Nucleus accumbens (tissue), 56 donors: ENCODE data around the gene CYP2J2.
A peak's percentile ranks its signal among the peaks of the same experiment; 100 is the strongest.
"Not testable (repeated sequence)": the region's sequence is repeated elsewhere in the genome, so short reads cannot be mapped to it uniquely, and the experiment has no call there.

Source experiments
- DNase-seq, 56 donors: peaks; one replicate each; lab custom pipeline; 2025; lab: John Stamatoyannopoulos, UW

Gene CYP2J2, protein sequence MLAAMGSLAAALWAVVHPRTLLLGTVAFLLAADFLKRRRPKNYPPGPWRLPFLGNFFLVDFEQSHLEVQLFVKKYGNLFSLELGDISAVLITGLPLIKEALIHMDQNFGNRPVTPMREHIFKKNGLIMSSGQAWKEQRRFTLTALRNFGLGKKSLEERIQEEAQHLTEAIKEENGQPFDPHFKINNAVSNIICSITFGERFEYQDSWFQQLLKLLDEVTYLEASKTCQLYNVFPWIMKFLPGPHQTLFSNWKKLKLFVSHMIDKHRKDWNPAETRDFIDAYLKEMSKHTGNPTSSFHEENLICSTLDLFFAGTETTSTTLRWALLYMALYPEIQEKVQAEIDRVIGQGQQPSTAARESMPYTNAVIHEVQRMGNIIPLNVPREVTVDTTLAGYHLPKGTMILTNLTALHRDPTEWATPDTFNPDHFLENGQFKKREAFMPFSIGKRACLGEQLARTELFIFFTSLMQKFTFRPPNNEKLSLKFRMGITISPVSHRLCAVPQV

DNA sequence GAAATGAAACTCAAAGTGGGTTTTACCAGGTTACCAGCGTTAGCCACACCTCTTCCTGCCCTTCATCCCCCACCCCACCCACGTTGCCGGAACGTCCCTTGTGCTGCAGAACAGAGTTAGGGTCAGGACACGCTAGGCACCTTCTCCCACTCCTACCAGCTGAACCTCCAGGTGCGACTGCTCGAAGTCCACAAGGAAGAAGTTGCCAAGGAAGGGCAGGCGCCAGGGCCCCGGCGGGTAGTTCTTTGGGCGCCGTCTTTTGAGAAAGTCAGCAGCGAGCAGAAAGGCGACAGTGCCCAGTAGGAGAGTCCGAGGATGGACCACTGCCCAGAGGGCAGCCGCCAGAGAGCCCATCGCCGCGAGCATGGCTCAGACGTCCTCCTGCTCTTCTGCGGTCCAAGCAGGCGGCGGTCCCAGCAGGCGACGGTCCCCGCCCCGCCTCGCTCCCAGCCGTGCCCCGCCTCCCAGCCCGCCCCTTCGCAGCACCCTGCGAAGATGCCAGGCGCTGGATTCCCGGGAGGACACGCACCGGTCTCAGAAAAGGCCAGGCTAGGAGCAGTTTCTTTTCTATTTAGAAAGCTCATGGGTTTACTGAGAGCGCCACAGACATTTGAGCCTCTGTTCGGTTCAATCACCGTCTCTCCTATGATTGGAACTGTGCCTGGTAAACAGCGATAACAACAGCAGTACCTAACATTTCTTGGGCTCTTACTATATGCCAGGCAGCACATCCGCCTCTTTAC is at the start of gene CYP2J2:
TSS of gene CYP2J2 (minus strand) at position 393 of the 743 bp plus-strand sequence. CDS start at position 366, 27 bp downstream.
- peak in 54 of 56 donors; percentile 15 to 87 (median 73) for DNase-seq

DNA sequence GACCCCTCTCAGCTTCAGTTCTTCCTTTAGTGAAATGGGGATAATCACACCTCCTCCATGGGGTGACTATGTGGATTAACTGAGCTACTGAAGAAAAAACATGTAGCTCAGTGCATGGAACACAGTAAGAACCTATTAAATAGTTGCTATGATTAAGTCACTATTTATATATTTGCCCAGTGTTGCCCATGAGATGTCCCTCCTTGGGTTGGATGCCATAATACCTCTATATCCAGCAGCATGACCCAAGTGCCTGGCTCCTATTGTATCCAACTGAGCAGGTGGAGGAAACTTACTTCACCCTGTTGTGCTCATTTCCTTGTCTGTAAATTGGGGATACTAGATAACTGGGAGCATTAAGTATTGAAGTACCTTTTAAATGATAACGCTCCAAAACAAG is 47.1 kb upstream of the CYP2J2 start:
- no peak for DNase-seq

DNA sequence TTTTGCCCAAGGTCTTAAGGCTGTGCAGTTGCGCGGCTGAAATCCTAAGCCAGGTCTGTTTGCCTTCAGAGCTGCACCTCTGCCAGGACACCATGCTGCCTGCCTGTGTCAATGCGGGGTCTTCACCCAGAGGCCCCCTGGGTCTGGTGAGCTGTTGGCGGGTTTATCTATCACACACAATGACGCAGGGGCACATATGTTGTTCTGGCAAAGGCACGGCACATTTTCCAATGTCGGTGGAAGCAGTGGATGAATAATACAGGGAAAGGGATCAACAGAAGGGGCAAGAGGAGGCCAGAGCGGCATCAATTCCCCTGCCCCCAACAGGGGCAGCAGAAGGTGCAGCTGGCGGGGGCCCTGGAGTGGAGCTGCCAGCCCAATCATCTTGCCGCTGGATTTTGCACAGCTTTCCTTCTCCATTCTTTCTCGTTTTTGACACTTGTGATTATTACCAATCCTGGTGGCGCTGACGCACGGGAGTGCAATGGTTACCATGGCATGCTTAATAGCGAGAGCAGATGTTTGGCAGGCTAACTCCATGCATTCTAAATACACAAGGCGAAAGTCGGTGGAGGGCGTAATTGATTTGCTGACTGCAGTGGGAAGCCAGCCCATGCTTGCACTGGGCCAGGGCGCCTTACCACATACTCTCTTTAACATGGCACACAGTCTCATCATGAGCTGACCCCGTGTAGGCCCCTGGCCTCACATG is 45.8 kb upstream of the CYP2J2 start:
- peak in 21 of 56 donors; percentile 2 to 39 (median 11) for DNase-seq

GRCh38 chr1:59971464-59971911 is 44.9 kb upstream of the CYP2J2 start:
- peak in 50 of 56 donors; percentile 4 to 83 (median 56) for DNase-seq

DNA sequence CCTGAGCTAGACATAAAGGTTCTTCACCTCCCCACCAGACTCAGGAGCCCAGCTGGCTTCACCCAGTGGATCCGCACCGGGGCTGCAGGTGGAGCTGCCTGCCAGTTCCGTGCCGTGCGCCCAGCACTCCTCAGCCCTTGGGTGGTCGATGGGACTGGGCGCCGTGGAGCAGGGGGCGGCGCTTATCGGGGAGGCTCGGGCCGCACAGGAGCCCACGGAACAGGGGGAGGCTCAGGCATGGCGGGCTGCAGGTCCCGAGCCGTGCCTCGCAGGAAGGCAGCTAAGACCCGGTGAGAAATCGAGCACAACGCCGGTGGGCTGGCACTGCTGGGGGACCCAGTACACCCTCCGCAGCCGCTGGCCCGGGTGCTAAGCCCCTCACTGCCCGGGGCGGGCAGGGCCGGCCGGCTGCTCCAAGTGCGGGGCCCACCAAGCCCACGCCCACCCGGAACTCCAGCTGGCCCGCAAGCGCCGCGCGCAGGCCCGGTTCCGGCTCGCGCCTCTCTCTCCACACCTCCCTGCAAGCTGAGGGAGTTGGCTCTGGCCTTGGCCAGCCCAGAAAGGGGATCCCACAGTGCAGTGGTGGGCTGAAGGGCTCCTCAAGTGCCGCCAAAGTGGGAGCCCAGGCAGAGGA is 43.1 kb upstream of the CYP2J2 start:
- not testable (repeated sequence) for DNase-seq

DNA sequence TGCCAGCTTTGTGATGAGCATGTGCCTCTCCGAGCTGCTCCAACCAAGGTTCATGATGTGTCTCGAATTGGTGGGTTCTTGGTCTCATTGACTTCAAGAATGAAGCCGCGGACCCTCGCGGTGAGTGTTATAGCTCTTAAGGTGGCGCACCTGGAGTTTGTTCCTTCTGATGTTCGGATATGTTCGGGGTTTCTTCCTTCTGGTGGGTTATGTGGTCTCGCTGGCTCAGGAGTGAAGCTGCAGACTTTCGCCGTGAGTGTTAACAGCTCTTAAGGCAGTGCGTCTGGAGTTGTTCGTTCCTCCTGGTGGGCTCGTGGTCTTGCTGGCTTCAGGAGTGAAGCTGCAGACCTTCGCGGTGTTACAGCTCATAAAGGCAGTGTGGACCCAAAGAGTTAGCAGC is 42.2 kb upstream of the CYP2J2 start:
- DNase-seq, result not testable (repeated sequence)

DNA sequence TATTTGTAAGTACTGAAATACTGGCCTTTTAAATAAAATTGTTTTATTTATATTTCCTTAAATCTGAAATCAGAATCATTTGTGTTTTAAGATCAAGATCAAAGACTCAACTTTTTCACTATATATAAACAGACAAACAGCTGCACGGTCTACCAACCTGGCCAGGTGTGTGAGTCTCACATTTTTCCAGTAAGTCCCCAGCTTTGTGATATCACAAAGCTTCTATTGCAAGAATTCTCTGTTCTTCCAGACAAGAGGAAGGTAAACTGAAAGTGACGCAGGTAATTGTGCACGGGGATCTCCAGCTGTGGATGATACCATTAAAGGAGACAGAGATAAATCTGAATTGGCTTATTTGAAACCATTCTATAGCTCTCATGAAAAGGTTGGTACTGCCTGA is 41.2 kb upstream of the CYP2J2 start:
- DNase-seq, result no peak

- DNase-seq, result no peak
Observed at GRCh38 chr1:59967141-59967697, 40.6 kb upstream of the CYP2J2 start.

DNA sequence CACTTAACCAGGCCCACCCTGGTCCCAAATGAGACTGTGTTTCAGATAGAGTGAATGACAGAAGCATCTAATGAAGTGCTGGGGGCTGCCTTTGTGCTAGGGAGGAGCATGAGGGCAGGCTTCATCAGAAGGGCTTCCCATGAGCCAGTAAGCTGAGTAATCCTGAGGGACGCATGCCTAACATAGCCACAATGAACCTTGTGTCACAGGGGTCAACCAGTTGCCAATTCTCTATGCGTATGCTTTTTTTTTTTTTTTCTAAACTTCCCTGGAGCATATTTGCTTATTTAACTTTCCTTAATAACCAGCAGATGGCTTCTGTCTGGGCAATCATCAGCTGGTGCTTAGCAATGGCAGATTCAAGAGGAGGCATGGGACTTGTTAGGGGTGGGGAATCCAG is 25.5 kb upstream of the CYP2J2 start:
- no peak for DNase-seq

GRCh38 chr1:59949648-59950047 is 23.1 kb upstream of the CYP2J2 start:
- DNase-seq, result no peak

GRCh38 chr1:59948990-59949389 is 22.4 kb upstream of the CYP2J2 start:
- DNase-seq, result no peak

- DNase-seq, result peak in 45 of 56 donors; percentile 4 to 80 (median 44)
Observed at GRCh38 chr1:59947047-59947938, 20.7 kb upstream of the CYP2J2 start.

DNA sequence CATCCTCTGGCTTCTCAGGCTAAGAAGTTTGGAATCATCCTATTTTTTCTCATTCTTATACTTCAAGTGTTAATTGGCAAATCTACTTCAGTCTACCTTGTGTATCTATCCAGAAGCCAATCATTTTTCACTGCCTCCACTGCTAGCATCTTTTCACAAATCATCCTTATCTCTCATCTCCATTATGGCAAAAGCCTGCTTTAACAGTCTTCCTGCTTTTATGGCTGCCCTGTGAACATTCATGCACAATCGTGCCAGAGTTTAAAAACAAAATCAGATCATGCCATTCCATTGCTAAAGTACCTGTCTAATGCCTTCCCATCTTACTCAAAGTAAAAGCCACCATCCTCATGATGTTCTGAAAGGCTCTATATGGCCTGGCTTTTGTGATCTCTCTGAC is 19.2 kb upstream of the CYP2J2 start:
- DNase-seq, result no peak

DNA sequence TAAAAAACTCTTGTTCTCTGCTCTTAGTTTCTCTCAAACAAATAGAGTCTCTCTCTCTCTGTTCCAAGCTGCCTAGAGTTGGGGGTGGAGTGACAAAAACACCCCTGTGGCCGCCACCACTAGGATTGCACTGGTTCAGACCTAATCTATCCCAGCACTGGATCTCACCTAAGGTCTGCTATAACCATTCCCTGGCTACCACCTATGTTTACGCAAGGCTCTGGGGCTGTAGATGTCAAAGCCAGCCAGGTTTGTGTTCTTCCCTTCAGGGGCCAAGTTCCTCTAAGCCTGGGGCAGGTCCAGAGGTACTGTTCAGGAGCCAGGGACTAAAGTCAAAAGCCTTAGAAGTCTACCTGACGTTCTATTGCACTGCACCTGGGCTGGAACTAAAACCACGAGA is 12.8 kb upstream of the CYP2J2 start:
- DNase-seq, result no peak

- no peak for DNase-seq
Observed at GRCh38 chr1:59937636-59938210, 11.2 kb upstream of the CYP2J2 start.

GRCh38 chr1:59936358-59936821 is 9.8 kb upstream of the CYP2J2 start:
- DNase-seq, result no peak

GRCh38 chr1:59928996-59929395 is 2.4 kb upstream of the CYP2J2 start:
- no peak for DNase-seq

GRCh38 chr1:59927213-59927612 is 640 bp upstream of the CYP2J2 start:
- no peak for DNase-seq
